ENCODE measurements around the gene HSDL1. TPM values are rescaled to one million over a fixed set of nuclear protein-coding genes. Genes with fewer than 3 reads are reported as not detected.

The HSDL1 gene
- total RNA-seq: 21.8 and 24.8 TPM in 2 replicates
- polyA plus RNA-seq: 18.3 and 23.6 TPM in 2 replicates
- 10.5 and 12.6 TPM in 2 replicates for polyA plus RNA-seq (2012)
- 6.0 and 10.2 TPM in 2 replicates for polyA minus RNA-seq (ENCODE audit: low replicate concordance)

- peak within 1 kb of the TSS; percentile 71 to 87 (median 78) for H3K4me3 ChIP-seq (replicated peaks in 1 of 4; ENCODE audit: control extremely low read depth in 1 of 4, insufficient read depth in 1 of 4, low read depth in 3 of 4, low read length in 4 of 4)
- H3K36me3 ChIP-seq (ENCODE audit: control insufficient read depth, insufficient read depth, low read length): no peaks in the 10 kb centered on the region
- H3K79me2 ChIP-seq (ENCODE audit: control insufficient read depth, insufficient read depth, low read length): peaks cover 9% of the 10 kb centered on the region
- H3K27me3 ChIP-seq (ENCODE audit: control insufficient read depth, insufficient read depth, low read length): no peaks in the 10 kb centered on the region
- peak within 1 kb of the TSS; percentile 81 for H2AFZ ChIP-seq (ENCODE audit: low read length)
- TF ChIP-seq EZH2 (IDR thresholded peaks at IDR 0.05; ENCODE audit: low read length, missing control alignments): no peak
- no peak for TF ChIP-seq CTCF (conservative IDR thresholded peaks at IDR 0.05 in 1 of 2, IDR thresholded peaks at IDR 0.05 in 1 of 2; ENCODE audit: low read depth in 1 of 2, low read length in 2 of 2)
- peak; percentile 63 to 76 for DNase-seq (ENCODE audit: low read depth in 2 of 2)
- peaks cover 2% of the 10 kb centered on the region for H3K4me1 ChIP-seq (ENCODE audit: control insufficient read depth, extremely low read depth, insufficient read depth, low read length)
- H3K27ac ChIP-seq (ENCODE audit: insufficient read depth, low read length): peak within 1 kb of the TSS; percentile 43
- no peaks in the 10 kb centered on the region for H4K20me1 ChIP-seq (ENCODE audit: control insufficient read depth, extremely low read depth, insufficient read depth, low read length)
- H3K9me3 ChIP-seq (ENCODE audit: control insufficient read depth, insufficient read depth, low read depth, low read length): no peaks in the 10 kb centered on the region
- peak within 1 kb of the TSS; percentile 88 for H3K4me2 ChIP-seq (ENCODE audit: extremely low read depth, insufficient read depth, low read length)
- H3K9ac ChIP-seq (ENCODE audit: insufficient read depth, low read length): peak within 1 kb of the TSS; percentile 67
These were observed at the start of gene HSDL1, which contains the start of gene DNAAF1 for GRCh38 chr16:84144859-84145639. TSS of gene HSDL1 (minus strand) at chr16:84145177. CDS start at chr16:84131321, 13,856 bp downstream. TSS of gene DNAAF1 (plus strand) at chr16:84145308. CDS start at chr16:84145441, 133 bp downstream.

- Histone ChIP-seq H3K27ac (ENCODE audit: insufficient read depth, low read length) (no peak overlapping the region), H4K20me1 (ENCODE audit: control insufficient read depth, extremely low read depth, insufficient read depth, low read length) (no peaks in the 10 kb centered on the region), H3K9ac (ENCODE audit: insufficient read depth, low read length) (no peak overlapping the region), H3K9me3 (ENCODE audit: control insufficient read depth, insufficient read depth, low read depth, low read length) (no peaks in the 10 kb centered on the region), H3K4me1 (ENCODE audit: control insufficient read depth, extremely low read depth, insufficient read depth, low read length) (no peaks in the 10 kb centered on the region), H3K27me3 (ENCODE audit: control insufficient read depth, insufficient read depth, low read length) (peaks cover 7% of the 10 kb centered on the region), H3K36me3 (ENCODE audit: control insufficient read depth, insufficient read depth, low read length) (no peaks in the 10 kb centered on the region), H3K4me3 (replicated peaks in 1 of 4; ENCODE audit: control extremely low read depth in 1 of 4, insufficient read depth in 1 of 4, low read depth in 3 of 4, low read length in 4 of 4) (no peak overlapping the region), H2AFZ (ENCODE audit: low read length) (no peak overlapping the region), H3K4me2 (ENCODE audit: extremely low read depth, insufficient read depth, low read length) (no peak overlapping the region), H3K79me2 (ENCODE audit: control insufficient read depth, insufficient read depth, low read length) (no peaks in the 10 kb centered on the region)
- no peak for DNase-seq (ENCODE audit: low read depth in 2 of 2)
- TF ChIP-seq EZH2 (IDR thresholded peaks at IDR 0.05; ENCODE audit: low read length, missing control alignments) (no peak), CTCF (conservative IDR thresholded peaks at IDR 0.05 in 1 of 2, IDR thresholded peaks at IDR 0.05 in 1 of 2; ENCODE audit: low read depth in 1 of 2, low read length in 2 of 2) (no peak)
These were observed 49.0 kb upstream of the HSDL1 start for GRCh38 chr16:84194018-84194417.

GRCh38 chr16:84193480-84193879, 48.5 kb upstream of the HSDL1 start:
- Histone ChIP-seq H3K4me2 (ENCODE audit: extremely low read depth, insufficient read depth, low read length) (no peak overlapping the region), H2AFZ (ENCODE audit: low read length) (no peak overlapping the region), H3K36me3 (ENCODE audit: control insufficient read depth, insufficient read depth, low read length) (no peaks in the 10 kb centered on the region), H3K79me2 (ENCODE audit: control insufficient read depth, insufficient read depth, low read length) (no peaks in the 10 kb centered on the region), H3K4me1 (ENCODE audit: control insufficient read depth, extremely low read depth, insufficient read depth, low read length) (no peaks in the 10 kb centered on the region), H3K27me3 (ENCODE audit: control insufficient read depth, insufficient read depth, low read length) (peaks cover 7% of the 10 kb centered on the region), H3K27ac (ENCODE audit: insufficient read depth, low read length) (no peak overlapping the region), H4K20me1 (ENCODE audit: control insufficient read depth, extremely low read depth, insufficient read depth, low read length) (no peaks in the 10 kb centered on the region), H3K9ac (ENCODE audit: insufficient read depth, low read length) (no peak overlapping the region), H3K9me3 (ENCODE audit: control insufficient read depth, insufficient read depth, low read depth, low read length) (no peaks in the 10 kb centered on the region), H3K4me3 (replicated peaks in 1 of 4; ENCODE audit: control extremely low read depth in 1 of 4, insufficient read depth in 1 of 4, low read depth in 3 of 4, low read length in 4 of 4) (no peak overlapping the region)
- DNase-seq (ENCODE audit: low read depth in 2 of 2): no peak
- no peak for TF ChIP-seq CTCF (conservative IDR thresholded peaks at IDR 0.05 in 1 of 2, IDR thresholded peaks at IDR 0.05 in 1 of 2; ENCODE audit: low read depth in 1 of 2, low read length in 2 of 2)
- no peak for TF ChIP-seq EZH2 (IDR thresholded peaks at IDR 0.05; ENCODE audit: low read length, missing control alignments)

Measured in fibroblast of lung (primary cell).